HG02943 (cell line): ENCODE measurements around the gene AP2B1.
"Not testable (repeated sequence)": the region's sequence is repeated elsewhere in the genome, so short reads cannot be mapped to it uniquely, and the experiment has no call there.

Experiments used
- ATAC-seq: cut with Tn5 transposase; IDR thresholded peaks from one replicate; pipeline ENCODE4 v1.9.1; 2021; ENCODE audit warnings: mild to moderate bottlenecking, low read depth, moderate library complexity; ENCODE audit not compliant: unreplicated experiment

Gene AP2B1

GRCh38 chr17:35742896-35743477, 155.9 kb downstream of the AP2B1 start:
- ATAC-seq, result no peak

- ATAC-seq, result no peak
These were observed 156.7 kb downstream of the AP2B1 start for GRCh38 chr17:35743626-35744328.

GRCh38 chr17:35744830-35745229, 157.7 kb downstream of the AP2B1 start:
- no peak for ATAC-seq

GRCh38 chr17:35745246-35745645, 158.1 kb downstream of the AP2B1 start:
- no peak for ATAC-seq

- no peak for ATAC-seq
These were observed 158.7 kb downstream of the AP2B1 start for GRCh38 chr17:35745749-35746320.

GRCh38 chr17:35747540-35748017, 160.5 kb downstream of the AP2B1 start:
- ATAC-seq, result no peak

GRCh38 chr17:35748341-35748841, 161.3 kb downstream of the AP2B1 start:
- no peak for ATAC-seq

GRCh38 chr17:35748979-35749378, 161.9 kb downstream of the AP2B1 start:
- no peak for ATAC-seq

- ATAC-seq, result no peak
These were observed 162.7 kb downstream of the AP2B1 start for GRCh38 chr17:35749560-35750412.

- ATAC-seq, result no peak
These were observed 163.6 kb downstream of the AP2B1 start for GRCh38 chr17:35750526-35751395.

- not testable (repeated sequence) for ATAC-seq
These were observed 164.4 kb downstream of the AP2B1 start for GRCh38 chr17:35751541-35751940.

GRCh38 chr17:35752471-35752870, 165.3 kb downstream of the AP2B1 start:
- no peak for ATAC-seq

- ATAC-seq, result no peak
These were observed 166.0 kb downstream of the AP2B1 start, which contains the start of gene GAS2L2 for GRCh38 chr17:35752945-35753764. TSS of gene GAS2L2 (minus strand) at chr17:35753239. CDS start at chr17:35752850, 389 bp downstream.

- ATAC-seq, result no peak
These were observed 170.1 kb downstream of the AP2B1 start for GRCh38 chr17:35757243-35757642.

GRCh38 chr17:35760587-35760986, 173.5 kb downstream of the AP2B1 start, which contains the start of gene C17orf50:
TSS of gene C17orf50 (plus strand) at chr17:35760887. CDS start at chr17:35760942, 55 bp downstream.
- no peak for ATAC-seq

GRCh38 chr17:35761601-35762000, 174.5 kb downstream of the AP2B1 start:
- no peak for ATAC-seq

- no peak for ATAC-seq
These were observed 176.6 kb downstream of the AP2B1 start for GRCh38 chr17:35763767-35764122.

- ATAC-seq, result peak; percentile 74
These were observed 177.2 kb downstream of the AP2B1 start for GRCh38 chr17:35764123-35764991.
